Measurements from ENCODE around the gene TRIM17. TPM values are rescaled to one million over a fixed set of nuclear protein-coding genes. Genes with fewer than 3 reads are reported as not detected.

Gene TRIM17
- total and polyA plus RNA-seq, 2 experiments from 2014 or later = 0.86 to 1.1 TPM

DNA sequence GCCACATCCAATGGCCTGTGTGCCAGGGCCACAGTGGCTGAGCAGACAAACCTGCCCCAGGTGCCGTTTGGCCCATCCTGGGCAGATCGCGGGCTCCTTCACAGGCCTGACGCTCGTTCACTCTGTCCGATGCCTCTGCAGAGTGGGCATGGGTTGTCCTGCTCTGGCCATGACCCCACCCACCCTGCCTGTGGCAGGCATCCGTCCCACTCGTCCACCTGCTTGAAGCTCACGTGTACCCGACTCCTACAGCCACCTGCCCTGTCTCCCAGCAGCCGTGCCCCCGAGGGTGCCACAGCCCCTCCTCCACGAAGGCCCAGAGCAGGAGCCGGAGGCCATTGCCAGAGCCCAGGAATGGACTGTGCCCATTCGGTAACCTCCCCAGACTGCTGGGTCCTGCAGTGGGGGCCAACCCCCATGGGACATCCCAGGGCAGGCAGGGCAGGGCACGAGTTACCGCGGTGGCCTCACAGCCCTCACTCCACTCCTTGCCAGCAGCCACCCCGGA, 51.9 kb downstream of the TRIM17 start (continued):
- TF ChIP-seq, protein P1, sequence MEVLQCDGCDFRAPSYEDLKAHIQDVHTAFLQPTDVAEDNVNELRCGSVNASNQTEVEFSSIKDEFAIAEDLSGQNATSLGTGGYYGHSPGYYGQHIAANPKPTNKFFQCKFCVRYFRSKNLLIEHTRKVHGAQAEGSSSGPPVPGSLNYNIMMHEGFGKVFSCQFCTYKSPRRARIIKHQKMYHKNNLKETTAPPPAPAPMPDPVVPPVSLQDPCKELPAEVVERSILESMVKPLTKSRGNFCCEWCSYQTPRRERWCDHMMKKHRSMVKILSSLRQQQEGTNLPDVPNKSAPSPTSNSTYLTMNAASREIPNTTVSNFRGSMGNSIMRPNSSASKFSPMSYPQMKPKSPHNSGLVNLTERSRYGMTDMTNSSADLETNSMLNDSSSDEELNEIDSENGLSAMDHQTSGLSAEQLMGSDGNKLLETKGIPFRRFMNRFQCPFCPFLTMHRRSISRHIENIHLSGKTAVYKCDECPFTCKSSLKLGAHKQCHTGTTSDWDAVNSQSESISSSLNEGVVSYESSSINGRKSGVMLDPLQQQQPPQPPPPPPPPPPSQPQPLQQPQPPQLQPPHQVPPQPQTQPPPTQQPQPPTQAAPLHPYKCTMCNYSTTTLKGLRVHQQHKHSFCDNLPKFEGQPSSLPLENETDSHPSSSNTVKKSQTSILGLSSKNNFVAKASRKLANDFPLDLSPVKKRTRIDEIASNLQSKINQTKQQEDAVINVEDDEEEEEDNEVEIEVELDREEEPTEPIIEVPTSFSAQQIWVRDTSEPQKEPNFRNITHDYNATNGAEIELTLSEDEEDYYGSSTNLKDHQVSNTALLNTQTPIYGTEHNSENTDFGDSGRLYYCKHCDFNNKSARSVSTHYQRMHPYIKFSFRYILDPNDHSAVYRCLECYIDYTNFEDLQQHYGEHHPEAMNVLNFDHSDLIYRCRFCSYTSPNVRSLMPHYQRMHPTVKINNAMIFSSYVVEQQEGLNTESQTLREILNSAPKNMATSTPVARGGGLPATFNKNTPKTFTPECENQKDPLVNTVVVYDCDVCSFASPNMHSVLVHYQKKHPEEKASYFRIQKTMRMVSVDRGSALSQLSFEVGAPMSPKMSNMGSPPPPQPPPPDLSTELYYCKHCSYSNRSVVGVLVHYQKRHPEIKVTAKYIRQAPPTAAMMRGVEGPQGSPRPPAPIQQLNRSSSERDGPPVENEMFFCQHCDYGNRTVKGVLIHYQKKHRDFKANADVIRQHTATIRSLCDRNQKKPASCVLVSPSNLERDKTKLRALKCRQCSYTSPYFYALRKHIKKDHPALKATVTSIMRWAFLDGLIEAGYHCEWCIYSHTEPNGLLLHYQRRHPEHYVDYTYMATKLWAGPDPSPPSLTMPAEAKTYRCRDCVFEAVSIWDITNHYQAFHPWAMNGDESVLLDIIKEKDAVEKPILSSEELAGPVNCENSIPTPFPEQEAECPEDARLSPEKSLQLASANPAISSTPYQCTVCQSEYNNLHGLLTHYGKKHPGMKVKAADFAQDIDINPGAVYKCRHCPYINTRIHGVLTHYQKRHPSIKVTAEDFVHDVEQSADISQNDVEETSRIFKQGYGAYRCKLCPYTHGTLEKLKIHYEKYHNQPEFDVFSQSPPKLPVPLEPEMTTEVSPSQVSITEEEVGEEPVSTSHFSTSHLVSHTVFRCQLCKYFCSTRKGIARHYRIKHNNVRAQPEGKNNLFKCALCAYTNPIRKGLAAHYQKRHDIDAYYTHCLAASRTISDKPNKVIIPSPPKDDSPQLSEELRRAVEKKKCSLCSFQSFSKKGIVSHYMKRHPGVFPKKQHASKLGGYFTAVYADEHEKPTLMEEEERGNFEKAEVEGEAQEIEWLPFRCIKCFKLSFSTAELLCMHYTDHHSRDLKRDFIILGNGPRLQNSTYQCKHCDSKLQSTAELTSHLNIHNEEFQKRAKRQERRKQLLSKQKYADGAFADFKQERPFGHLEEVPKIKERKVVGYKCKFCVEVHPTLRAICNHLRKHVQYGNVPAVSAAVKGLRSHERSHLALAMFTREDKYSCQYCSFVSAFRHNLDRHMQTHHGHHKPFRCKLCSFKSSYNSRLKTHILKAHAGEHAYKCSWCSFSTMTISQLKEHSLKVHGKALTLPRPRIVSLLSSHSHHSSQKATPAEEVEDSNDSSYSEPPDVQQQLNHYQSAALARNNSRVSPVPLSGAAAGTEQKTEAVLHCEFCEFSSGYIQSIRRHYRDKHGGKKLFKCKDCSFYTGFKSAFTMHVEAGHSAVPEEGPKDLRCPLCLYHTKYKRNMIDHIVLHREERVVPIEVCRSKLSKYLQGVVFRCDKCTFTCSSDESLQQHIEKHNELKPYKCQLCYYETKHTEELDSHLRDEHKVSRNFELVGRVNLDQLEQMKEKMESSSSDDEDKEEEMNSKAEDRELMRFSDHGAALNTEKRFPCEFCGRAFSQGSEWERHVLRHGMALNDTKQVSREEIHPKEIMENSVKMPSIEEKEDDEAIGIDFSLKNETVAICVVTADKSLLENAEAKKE (CRISPR knock-in tag; IDR thresholded peaks at IDR 0.05) = no peak
- TF ChIP-seq EZH2 (IDR thresholded peaks at IDR 0.05; ENCODE audit: low read depth, unreplicated experiment) (no peak), NANOG (IDR thresholded peaks at IDR 0.05; ENCODE audit: borderline replicate concordance) (no peak), STAT1 (IDR thresholded peaks at IDR 0.05; ENCODE audit: unreplicated experiment) (no peak), ZNF331 (CRISPR knock-in tag; IDR thresholded peaks at IDR 0.05; ENCODE audit: low read depth) (no peak)
- TF ChIP-seq, protein P2, sequence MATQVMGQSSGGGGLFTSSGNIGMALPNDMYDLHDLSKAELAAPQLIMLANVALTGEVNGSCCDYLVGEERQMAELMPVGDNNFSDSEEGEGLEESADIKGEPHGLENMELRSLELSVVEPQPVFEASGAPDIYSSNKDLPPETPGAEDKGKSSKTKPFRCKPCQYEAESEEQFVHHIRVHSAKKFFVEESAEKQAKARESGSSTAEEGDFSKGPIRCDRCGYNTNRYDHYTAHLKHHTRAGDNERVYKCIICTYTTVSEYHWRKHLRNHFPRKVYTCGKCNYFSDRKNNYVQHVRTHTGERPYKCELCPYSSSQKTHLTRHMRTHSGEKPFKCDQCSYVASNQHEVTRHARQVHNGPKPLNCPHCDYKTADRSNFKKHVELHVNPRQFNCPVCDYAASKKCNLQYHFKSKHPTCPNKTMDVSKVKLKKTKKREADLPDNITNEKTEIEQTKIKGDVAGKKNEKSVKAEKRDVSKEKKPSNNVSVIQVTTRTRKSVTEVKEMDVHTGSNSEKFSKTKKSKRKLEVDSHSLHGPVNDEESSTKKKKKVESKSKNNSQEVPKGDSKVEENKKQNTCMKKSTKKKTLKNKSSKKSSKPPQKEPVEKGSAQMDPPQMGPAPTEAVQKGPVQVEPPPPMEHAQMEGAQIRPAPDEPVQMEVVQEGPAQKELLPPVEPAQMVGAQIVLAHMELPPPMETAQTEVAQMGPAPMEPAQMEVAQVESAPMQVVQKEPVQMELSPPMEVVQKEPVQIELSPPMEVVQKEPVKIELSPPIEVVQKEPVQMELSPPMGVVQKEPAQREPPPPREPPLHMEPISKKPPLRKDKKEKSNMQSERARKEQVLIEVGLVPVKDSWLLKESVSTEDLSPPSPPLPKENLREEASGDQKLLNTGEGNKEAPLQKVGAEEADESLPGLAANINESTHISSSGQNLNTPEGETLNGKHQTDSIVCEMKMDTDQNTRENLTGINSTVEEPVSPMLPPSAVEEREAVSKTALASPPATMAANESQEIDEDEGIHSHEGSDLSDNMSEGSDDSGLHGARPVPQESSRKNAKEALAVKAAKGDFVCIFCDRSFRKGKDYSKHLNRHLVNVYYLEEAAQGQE (IDR thresholded peaks at IDR 0.05; ENCODE audit: unreplicated experiment) = no peak
